Measurements from ENCODE around the gene GRIK3.

GRIK3 gene

GRCh38 chr1:36766481-36766880 is 267.8 kb downstream of the GRIK3 start:
- CTCF ChIA-PET, result no interaction called here

DNA sequence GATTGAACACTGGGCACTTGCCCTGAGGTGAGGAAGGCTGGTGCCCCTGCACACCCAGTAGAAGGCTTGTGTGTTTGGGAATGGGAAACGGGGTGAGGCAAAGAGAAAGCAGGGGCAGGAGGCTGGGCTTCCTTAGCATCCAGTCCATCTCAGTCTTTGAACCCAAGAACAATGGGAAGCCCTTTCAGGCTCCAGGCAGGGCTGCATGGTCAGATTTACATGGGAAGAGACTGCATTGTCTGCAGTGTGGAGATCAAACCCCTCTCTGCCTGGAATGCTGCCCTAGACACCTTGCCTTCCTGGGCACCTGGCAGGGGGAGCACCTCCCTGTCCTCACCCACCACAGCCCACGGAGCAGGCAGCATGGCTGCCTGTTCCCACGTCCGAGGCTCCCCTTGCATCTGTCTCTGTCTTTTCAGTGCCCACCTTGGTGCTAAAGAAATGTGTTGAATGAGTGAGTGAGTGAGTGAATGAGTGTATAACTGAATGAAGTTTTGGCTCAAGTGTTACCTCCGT is 268.5 kb downstream of the GRIK3 start:
- no peak for TF ChIP-seq L3MBTL2 (conservative IDR thresholded peaks at IDR 0.05)
- TF ChIP-seq FOXA1 (IDR thresholded peaks at IDR 0.05), result no peak
- TF ChIP-seq FOXM1 (IDR thresholded peaks at IDR 0.05; ENCODE audit: borderline replicate concordance), result no peak
- TF ChIP-seq CTBP1 (IDR thresholded peaks at IDR 0.05; ENCODE audit: borderline replicate concordance), result no peak
- no peak for TF ChIP-seq SUZ12 (IDR thresholded peaks at IDR 0.05)
- no peak for TF ChIP-seq SP1 (IDR thresholded peaks at IDR 0.05)
- DNase-seq (ENCODE audit: extremely low spot score), result no peak
- CTCF ChIA-PET, result interaction anchor here (0.6 kb wide), 1 partner anchor 12 kb away, joined by 3 read pairs; no protein-coding TSS in a partner anchor
- POLR2A ChIA-PET, result no interaction called here

More at GRCh38 chr1:36766481-36766880, 267.8 kb downstream of the GRIK3 start:
- no peak for DNase-seq (ENCODE audit: extremely low spot score)
- POLR2A ChIA-PET, result no interaction called here
- TF ChIP-seq PKNOX1 (IDR thresholded peaks at IDR 0.05) (no peak), FOXK2 (IDR thresholded peaks at IDR 0.05) (no peak), NFRKB (IDR thresholded peaks at IDR 0.05) (no peak), LEF1 (IDR thresholded peaks at IDR 0.05; ENCODE audit: borderline replicate concordance) (no peak), BHLHE40 (IDR thresholded peaks at IDR 0.05; ENCODE audit: borderline replicate concordance) (no peak)

GRCh38 chr1:36764798-36765197 is 269.5 kb downstream of the GRIK3 start:
- CTCF ChIA-PET, result interaction anchor here (0.6 kb wide), 1 partner anchor 11 kb away, joined by 3 read pairs; no protein-coding TSS in a partner anchor
- DNase-seq (ENCODE audit: extremely low spot score), result no peak
- no peak for TF ChIP-seq CTBP1 (IDR thresholded peaks at IDR 0.05; ENCODE audit: borderline replicate concordance)
- no peak for TF ChIP-seq ZNF384 (IDR thresholded peaks at IDR 0.05)
- no peak for TF ChIP-seq FOXK2 (IDR thresholded peaks at IDR 0.05)
- TF ChIP-seq FOXA1 (IDR thresholded peaks at IDR 0.05), result no peak
- TF ChIP-seq TARDBP (IDR thresholded peaks at IDR 0.05), result no peak
- no peak for TF ChIP-seq FOXM1 (IDR thresholded peaks at IDR 0.05; ENCODE audit: borderline replicate concordance)
- no peak for TF ChIP-seq LEF1 (IDR thresholded peaks at IDR 0.05; ENCODE audit: borderline replicate concordance)
- TF ChIP-seq SUZ12 (IDR thresholded peaks at IDR 0.05), result no peak
- no peak for TF ChIP-seq HDGF (IDR thresholded peaks at IDR 0.05; ENCODE audit: borderline replicate concordance)
- no peak for TF ChIP-seq ELF4 (IDR thresholded peaks at IDR 0.05)
- no peak for TF ChIP-seq NFRKB (IDR thresholded peaks at IDR 0.05)
- TF ChIP-seq SP1 (IDR thresholded peaks at IDR 0.05), result no peak
- no peak for TF ChIP-seq BHLHE40 (IDR thresholded peaks at IDR 0.05; ENCODE audit: borderline replicate concordance)
- no peak for TF ChIP-seq L3MBTL2 (conservative IDR thresholded peaks at IDR 0.05)
- TF ChIP-seq PKNOX1 (IDR thresholded peaks at IDR 0.05), result no peak
- TF ChIP-seq ARNT (IDR thresholded peaks at IDR 0.05), result no peak

DNA sequence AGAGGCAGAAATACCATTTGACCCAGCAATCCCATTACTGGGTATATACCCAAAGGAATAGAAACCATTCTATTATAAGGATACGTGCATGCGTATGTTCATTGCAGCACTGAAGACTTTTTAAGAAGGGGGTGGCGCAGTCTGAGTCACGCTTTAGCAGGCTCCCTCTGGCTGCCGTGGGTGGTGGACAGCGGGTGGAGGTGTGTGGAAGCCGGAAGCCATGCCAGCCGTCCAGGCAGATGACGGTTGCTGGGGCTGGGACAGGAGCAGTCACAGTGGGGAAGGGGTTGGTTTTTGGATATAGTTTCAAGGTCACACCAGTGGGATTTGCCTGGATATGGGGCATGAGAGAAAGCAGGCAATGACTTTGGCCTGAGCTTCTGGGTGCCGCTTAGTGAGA is 270.5 kb downstream of the GRIK3 start:
- no peak for DNase-seq (ENCODE audit: extremely low spot score)
- ChIA-PET CTCF (no interaction called here), POLR2A (interaction anchor here (0.6 kb wide), 1 partner anchor 13 kb away, joined by 3 read pairs; no protein-coding TSS in a partner anchor)
- TF ChIP-seq SP1 (IDR thresholded peaks at IDR 0.05) (no peak), SUZ12 (IDR thresholded peaks at IDR 0.05) (no peak), NFRKB (IDR thresholded peaks at IDR 0.05) (no peak), ELF4 (IDR thresholded peaks at IDR 0.05) (no peak), FOXK2 (IDR thresholded peaks at IDR 0.05) (no peak), ZNF384 (IDR thresholded peaks at IDR 0.05) (no peak), LEF1 (IDR thresholded peaks at IDR 0.05; ENCODE audit: borderline replicate concordance) (no peak), PKNOX1 (IDR thresholded peaks at IDR 0.05) (no peak), L3MBTL2 (conservative IDR thresholded peaks at IDR 0.05) (no peak), FOXM1 (IDR thresholded peaks at IDR 0.05; ENCODE audit: borderline replicate concordance) (no peak), CTBP1 (IDR thresholded peaks at IDR 0.05; ENCODE audit: borderline replicate concordance) (no peak), TARDBP (IDR thresholded peaks at IDR 0.05) (no peak), BHLHE40 (IDR thresholded peaks at IDR 0.05; ENCODE audit: borderline replicate concordance) (no peak), HDGF (IDR thresholded peaks at IDR 0.05; ENCODE audit: borderline replicate concordance) (no peak), ARNT (IDR thresholded peaks at IDR 0.05) (no peak), FOXA1 (IDR thresholded peaks at IDR 0.05) (no peak)

More at GRCh38 chr1:36764798-36765197, 269.5 kb downstream of the GRIK3 start:
- POLR2A ChIA-PET, result no interaction called here

- ChIA-PET POLR2A (no interaction called here), CTCF (no interaction called here)
- no peak for TF ChIP-seq FOXA1 (IDR thresholded peaks at IDR 0.05)
- no peak for TF ChIP-seq BHLHE40 (IDR thresholded peaks at IDR 0.05; ENCODE audit: borderline replicate concordance)
- no peak for TF ChIP-seq TARDBP (IDR thresholded peaks at IDR 0.05)
- TF ChIP-seq LEF1 (IDR thresholded peaks at IDR 0.05; ENCODE audit: borderline replicate concordance), result no peak
- TF ChIP-seq HDGF (IDR thresholded peaks at IDR 0.05; ENCODE audit: borderline replicate concordance), result no peak
- TF ChIP-seq NFRKB (IDR thresholded peaks at IDR 0.05), result no peak
- no peak for TF ChIP-seq FOXM1 (IDR thresholded peaks at IDR 0.05; ENCODE audit: borderline replicate concordance)
- no peak for TF ChIP-seq ARNT (IDR thresholded peaks at IDR 0.05)
- TF ChIP-seq CTBP1 (IDR thresholded peaks at IDR 0.05; ENCODE audit: borderline replicate concordance), result no peak
- no peak for TF ChIP-seq ELF4 (IDR thresholded peaks at IDR 0.05)
- TF ChIP-seq L3MBTL2 (conservative IDR thresholded peaks at IDR 0.05), result no peak
- TF ChIP-seq ZNF384 (IDR thresholded peaks at IDR 0.05), result no peak
- no peak for TF ChIP-seq PKNOX1 (IDR thresholded peaks at IDR 0.05)
- TF ChIP-seq SUZ12 (IDR thresholded peaks at IDR 0.05), result no peak
- TF ChIP-seq FOXK2 (IDR thresholded peaks at IDR 0.05), result no peak
- DNase-seq (ENCODE audit: extremely low spot score), result no peak
Observed at GRCh38 chr1:36762174-36762573, 272.1 kb downstream of the GRIK3 start.

Data from HEK293T (cell line).